ENCODE results near the gene ZNF668. TPM values are rescaled to one million over a fixed set of nuclear protein-coding genes. Genes with fewer than 3 reads are reported as not detected.

ZNF668 gene
- total and polyA plus RNA-seq, 2 of the 8 experiments (the other 6 are each of a cell fraction or from before 2014, with no cell fraction given), result 14.0 to 14.3 TPM

GRCh38 chr16:31063843-31064611 lies 10.0 kb downstream of the ZNF668 start (continued):
- TF ChIP-seq PHF8 (conservative IDR thresholded peaks at IDR 0.05; ENCODE audit: low read depth, low read length), result no peak
